HG03060 (cell line): ENCODE measurements around the gene TMCO4.

Experiments used
- ATAC-seq: cut with Tn5 transposase; IDR thresholded peaks from one replicate; pipeline ENCODE4 v1.9.1; 2021; ENCODE audit warnings: low read depth, moderate number of reproducible peaks; ENCODE audit not compliant: unreplicated experiment

TMCO4 gene

DNA sequence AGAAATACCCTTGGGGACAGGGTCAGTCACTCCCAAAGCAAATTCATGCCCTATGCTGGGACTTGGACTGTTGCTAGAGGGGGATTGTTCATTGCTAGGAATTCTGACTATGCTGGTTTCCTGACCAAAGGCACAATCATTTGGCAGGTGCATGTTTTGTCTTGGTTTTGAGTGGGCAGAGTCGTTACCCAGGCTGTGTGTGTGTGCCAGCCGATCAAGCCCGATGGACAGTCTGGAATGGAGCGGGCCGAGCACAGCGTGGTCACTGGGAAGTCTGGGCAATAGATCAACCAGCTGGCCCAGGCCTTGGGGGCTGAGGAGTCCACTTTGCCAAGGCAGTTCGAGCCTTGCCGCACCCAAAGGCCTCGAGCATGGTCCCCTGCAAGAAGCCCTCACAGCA lies 74.1 kb downstream of the TMCO4 start:
- no peak for ATAC-seq

DNA sequence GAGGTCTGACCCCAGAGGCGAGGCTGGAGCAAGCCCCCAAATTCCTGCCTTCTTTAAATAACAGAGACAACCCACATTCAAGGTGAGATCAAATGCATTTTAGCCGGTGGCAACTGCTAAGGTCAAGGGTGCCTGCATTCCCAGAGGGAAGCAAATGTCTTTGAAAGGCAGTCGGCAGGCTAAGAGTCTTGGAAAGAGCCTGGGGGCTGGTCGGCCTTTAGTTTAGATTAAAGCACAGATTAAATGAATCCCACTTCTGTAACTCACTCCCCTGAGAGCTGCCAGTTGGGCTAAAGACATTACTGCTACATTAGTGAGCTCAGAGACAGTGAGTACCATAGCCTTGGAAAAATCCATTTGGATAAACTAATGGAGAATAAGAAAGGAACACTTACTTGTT lies 75.8 kb downstream of the TMCO4 start:
- no peak for ATAC-seq

DNA sequence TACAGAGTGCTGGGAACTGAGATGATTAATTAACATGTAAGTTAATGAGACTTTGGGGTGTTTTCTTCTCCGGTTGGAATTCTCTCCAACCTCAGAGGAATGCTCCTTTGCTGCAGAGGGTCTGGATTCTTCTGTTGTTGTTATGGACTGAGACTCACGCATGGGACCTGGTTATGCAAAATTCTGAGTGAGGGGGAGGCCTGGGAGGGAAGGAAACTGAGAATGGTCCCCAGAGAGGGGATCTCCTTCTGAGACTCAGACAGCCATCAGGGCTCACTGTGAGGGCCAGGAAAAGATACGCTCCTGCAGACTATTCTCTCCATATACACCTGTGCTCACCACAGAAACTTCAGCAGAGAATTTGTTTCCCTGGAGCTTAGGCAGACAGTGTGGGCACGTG lies 78.7 kb downstream of the TMCO4 start:
- ATAC-seq = no peak

DNA sequence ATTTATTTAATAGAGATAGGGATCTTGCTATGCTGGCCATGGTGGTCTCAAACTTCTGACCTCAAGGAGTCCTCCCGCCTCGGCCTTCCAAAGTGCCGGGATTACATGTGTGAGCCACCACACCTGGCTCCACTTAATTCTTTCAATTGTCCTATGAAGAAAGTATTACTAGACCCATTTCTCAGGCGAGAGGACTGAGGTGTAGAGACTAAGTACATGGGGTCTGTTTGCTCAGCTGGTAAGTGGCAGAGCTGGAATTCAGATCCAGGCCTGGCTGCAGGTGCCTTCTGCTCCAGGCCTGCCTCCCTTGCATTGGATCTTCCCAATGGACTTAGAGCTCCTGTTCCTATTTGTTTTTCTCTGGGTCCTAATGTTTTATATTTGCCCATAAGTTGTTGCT lies 79.5 kb downstream of the TMCO4 start:
- no peak for ATAC-seq

DNA sequence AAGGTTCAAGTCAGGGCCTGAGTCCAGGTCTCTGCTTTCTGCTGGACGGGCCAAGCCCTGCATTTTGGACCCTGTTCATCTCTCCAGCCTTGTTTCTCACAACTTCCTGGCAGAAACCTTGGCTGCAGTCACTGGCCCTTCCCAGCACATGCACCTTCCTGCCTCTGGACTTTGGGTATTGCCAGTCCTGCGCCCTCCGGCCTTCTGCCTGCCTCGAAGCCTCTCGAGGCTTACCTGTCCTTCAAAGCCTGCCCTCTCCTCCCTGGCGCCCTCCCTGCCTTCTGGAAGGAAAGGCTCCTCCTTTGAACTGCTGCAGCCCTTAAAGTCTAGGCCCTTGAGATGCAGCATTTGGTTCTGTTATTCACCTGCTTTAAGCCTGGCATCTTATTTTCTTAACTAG lies 82.2 kb downstream of the TMCO4 start:
- ATAC-seq = no peak

DNA sequence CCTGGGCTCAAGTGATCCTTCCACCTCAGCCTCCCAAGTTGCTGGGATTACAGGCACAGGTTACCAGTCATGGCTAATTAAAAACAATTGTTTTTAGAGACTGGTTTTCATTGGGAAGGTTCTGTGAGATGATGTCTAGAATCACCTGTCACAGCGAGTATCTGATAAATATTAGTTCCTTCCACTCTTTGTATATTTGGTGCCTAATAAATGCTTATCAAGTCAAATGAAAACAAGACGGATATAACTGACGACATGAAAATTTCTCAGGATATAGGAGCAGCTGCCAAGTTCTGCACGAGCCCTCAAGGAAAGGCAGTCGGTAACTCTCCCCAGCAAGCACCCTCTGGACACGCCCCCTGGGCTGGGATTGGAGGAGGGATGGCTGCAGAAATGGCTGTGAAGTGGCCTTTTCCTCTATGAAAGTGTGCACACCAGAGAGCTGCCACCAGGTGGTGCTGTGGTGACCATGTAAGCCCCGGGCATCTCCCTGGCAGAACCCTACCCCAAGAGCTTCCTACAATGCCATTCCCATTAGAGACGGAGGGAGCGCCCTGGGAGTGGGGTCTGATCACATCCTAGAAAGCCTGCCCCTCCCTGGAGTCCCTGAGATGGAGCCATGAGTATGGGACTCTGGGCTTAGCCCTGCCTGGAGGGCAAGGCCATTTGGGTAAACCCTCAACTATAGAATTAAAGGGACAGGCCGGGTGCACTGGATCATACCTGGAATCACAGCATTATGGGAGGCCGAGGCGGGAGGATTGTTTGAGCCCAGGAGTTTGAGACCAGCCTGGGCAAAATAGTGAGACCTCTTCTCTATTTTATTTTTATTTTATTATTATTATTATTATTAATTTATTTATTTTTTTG lies 84.1 kb downstream of the TMCO4 start:
- ATAC-seq = no peak

DNA sequence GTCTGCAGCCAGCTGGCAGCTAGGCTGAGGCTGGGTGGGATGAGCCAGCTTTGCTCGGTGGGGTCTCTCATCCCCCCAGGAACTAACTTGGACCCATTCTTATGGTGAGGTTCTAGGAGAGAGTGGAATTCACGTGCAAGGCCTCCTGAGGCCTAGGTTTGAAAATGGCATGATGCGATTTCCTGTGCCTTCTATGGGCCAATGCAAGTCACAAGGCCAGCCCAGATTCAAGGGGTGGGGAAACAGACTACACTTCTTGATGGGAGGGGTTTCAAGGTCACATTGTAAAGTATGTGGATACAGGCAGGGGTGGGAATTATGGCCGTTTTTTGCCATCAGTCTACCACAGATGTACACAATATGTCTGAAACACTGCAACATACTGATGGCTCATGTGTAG lies 86.8 kb downstream of the TMCO4 start:
- ATAC-seq = no peak

DNA sequence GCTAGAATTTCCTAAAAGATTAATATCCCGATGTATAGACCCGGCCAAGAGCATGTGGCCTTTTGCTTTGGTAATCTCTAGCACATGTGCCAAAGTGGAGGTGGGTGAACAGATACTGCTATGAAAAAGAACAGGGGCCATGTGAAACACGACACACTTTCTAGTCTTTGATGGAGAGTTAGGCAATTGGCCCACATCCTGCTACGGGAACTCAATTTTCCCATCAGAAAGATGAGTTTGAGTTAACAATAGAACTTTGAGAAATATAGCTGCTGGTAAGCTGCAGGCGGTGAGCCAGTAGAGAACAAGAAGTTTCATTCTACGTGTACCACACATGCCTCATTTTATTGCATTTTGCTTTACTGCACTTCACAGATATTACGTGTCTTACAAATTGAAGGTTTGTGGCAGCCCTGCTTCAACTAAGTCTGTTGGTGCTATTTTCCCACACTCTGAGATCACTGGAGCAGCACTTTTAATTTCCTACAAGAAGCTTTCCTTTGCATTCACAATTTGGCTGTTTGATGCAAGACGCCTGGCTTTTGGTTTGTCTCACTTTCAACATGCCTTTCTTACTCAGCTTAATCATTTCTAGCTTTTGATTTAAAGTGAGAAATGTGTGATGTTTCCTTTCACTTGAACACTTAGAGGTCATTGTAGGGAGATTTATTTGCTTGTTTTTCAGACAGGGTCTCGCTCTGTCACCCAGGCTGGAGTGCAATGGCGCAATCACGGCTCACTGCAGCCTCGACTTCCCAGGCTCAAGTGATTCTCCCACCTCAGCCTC lies 88.7 kb downstream of the TMCO4 start:
- ATAC-seq = no peak

DNA sequence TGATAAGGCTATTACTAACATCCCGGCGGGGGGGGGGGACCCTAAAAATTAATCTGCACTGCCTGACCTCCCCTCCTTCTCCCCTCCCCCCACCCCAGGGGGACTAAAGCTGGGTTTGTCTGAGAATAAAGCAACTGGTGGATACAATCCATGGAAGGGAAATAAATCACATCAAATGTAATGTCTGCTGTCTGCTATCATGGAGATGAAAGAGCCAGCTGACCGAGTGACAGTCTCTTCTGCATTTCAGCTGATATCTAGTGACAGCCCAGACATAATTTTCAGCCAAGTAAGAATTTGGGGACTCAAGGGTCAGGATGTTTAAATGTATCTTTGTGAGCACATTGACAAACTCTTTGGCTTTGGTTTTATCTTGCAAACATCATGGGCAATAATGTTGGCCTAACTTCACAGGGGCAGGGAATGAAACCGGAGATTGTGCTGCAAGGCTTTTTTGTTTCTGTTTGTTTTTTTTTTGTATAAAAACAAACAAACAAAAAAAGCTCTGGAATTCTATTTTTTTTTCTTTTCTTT lies 90.4 kb downstream of the TMCO4 start:
- ATAC-seq = no peak

DNA sequence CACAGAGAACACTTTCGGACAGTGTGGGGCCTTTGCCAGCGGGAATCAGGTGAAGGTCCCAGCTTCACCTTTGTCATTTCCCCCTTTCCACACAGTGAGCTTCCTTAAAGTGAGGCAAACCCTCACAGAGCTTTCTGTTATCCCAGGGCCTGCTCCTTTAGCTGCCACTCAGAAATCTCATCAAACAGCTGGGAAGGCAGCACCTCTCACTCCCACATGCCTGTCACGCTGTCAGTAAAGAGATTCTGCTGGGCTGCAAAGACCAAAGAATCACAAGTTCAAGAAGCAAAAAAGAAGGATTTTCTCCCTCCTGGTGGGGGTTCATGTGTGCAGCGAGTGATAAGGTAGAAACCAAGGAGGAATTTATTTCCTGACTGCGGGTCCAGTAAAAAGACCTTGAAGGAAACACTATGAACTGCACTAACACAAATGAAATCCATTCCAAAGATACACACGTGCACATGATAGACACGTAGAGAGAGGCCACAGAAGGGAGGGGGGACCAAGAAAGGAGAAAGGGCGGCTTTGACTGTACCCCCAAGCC lies 91.1 kb downstream of the TMCO4 start:
- ATAC-seq = no peak

DNA sequence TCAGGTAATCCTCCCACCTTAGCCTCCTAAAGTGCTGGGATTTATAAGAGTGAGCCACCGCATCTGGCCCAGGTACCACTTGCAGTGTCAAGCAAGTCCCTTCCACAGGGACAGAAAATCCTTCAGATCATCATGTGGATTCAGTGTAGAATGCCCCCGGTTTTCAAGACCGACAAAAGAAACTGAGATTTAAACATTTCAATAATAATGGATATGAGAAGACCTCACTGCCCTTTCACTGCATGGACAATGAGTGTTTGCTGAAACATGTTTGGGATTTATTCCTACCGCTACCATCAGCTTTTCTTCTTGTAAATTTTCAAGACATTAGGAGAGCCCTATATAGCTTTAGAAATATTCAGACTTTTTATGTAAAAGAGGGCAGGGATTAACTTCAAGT lies 93.6 kb downstream of the TMCO4 start:
- no peak for ATAC-seq

DNA sequence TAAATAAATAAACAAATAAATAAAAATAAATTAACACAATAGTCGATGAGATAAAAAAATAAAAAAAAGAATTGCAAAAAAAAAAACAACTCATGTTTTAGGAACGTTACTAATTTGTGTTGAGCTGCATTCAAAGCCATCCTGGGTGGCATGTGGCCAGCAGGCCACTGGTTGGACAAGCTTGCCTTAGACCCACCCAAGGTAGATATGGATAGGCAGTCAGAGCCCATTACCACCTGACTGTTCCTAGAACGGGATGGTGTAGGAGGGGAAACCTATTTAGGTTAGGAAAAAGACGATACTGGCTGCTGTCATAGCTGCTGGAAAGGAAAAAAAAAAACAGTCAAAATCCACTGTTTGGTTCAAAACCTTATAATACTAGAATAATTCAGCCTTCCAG lies 94.3 kb downstream of the TMCO4 start:
- no peak for ATAC-seq

DNA sequence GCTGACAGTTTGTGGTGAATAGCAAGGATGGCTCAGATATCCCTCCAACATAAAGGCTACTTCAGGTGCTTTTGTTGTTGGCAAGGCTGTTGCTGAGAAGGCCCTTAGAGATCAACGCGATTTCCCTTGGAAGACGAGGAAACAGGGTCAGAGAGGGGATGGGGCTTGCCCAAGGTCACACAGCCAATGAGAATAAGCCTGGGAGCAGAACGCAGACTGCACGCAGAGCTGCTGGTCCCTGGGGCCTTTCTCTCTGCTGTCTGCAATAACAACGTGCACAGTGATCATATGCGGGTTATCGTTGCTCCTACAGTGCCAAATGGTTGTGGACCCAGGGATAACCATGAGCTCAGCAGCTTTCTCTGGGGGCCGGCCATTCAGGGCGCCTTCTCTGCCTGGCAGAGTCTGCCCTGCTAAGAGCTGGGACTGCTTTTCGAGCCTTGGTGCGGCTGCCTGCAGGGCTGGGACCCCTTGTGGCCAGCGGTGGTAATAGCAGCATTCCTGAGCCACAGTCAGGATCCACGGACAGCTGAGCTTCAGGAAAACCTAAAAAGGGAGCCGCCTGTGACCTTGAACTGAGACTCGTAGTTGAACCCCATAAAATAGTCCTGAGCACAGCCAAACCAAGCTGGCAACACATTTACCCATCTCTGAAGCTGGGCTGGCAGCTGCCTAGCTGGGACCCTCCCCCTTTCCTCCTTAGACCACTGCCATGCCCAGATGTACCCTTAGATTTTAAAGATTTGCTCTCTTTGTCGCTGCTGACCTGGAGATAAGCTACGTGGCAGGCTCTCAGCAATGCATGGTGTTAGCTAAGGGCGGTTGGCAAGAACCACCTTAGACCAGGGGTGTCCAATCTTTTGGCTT lies 95.2 kb downstream of the TMCO4 start:
- no peak for ATAC-seq

DNA sequence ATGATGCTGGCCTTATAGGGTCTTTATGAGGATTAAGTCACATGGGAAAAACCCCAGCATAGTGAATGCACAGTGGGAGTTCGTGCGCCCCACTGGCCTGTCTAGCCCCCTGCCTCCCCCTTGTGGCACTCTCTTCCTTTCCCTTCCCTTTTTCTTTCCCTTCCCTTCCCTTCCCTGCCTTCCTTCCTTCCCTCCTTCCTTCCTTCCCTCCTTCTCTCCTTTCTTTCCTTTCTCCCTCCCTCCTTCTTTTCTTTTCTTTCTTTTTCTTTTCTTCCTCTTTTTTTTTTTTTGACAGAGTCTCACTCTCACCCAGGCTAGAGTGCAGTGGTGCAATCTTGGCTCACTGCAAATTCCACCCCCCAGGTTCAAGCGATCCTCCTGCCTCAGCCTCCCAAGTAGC lies 96.4 kb downstream of the TMCO4 start:
- ATAC-seq = no peak

DNA sequence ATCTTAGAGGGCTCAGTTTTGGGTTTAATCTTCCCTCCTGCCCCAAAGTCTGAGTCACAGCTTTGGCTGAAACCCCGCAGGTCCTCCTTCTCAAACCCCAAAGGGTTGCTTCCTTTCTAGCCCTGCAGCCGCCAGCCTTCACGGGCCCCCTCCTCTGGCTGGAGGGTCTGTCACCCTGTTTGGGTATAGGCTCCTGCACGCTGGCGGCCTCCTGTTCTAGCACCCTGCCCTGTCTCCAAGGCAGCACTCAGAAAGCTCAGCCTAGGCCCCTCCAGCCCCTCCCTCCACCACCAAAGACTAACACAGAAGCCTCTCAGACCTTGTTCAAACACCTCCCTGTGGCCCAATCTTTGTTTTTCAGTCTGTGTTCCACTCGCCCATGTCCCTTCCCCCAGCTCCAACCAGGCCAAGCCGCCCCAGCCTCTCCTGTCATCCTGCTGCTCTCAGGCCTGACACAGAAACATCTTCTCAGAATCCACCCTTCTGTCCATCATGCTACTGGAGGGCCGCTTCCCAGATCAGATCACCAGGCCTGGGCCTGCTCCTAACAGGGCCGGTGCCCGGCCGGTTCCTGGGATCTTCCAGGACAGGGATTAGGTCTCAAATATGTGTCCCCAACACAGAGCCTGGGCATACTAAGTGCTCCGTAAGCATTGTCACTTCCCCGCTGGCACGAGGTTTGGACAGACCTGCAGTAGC lies 99.5 kb downstream of the TMCO4 start:
- ATAC-seq = no peak

DNA sequence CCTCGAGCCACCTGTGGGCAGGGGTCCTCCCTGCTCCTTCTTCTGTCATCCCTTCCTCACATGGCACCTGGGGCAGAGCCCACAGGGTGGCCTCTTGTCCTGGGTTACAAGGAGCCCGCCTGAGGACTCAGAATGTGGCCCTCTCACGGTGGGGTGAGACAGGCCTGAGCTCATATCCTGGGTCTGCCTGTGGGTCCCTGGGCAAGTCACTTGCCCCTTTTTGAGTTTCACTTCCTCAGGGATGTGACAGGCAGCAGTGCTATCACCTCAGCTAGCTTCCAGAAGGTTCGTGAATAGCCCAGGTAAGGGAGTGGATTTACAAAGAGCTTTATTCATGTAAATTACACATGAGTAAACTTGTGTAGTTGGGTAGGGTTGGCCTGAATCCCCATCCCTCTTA lies 101.5 kb downstream of the TMCO4 start:
- ATAC-seq = no peak

DNA sequence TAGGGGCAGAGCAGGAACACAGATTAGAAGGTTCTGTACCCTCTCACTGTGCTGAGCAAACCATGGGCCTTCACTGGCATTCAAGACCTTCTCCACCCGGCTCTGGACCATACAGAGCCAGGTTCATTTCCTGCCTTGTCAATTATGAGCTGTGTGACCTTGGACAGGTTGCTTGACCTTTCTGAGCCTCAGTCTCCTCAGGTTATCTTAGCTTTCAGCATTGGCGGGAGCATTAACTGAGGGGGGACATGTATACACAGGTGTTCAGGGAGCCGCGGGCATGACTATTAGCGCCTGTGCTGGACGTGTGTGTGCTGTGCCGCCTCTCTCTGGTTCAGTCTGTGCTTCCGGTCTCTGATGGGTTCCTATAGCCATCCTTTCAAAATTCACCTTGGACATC lies 102.9 kb downstream of the TMCO4 start:
- no peak for ATAC-seq

DNA sequence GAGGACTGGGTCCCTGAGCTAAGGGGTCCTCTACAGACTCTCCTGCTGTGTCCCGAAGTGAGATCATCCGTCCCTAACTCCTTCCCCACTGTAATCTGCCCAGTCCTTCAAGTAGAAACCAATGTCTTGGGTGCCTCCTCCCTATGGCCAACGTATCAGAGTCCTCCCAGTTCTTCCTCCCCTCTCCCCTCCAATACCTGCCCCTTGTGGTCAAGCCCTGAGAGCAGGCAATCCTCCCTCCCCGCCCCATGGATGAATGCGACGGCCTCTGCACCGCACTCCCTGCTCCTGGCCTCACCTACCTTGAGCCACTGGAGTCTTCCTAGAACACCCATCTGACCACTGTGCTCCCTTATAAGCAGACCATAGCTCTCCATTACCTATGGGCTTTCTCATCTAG lies 103.9 kb downstream of the TMCO4 start:
- no peak for ATAC-seq

DNA sequence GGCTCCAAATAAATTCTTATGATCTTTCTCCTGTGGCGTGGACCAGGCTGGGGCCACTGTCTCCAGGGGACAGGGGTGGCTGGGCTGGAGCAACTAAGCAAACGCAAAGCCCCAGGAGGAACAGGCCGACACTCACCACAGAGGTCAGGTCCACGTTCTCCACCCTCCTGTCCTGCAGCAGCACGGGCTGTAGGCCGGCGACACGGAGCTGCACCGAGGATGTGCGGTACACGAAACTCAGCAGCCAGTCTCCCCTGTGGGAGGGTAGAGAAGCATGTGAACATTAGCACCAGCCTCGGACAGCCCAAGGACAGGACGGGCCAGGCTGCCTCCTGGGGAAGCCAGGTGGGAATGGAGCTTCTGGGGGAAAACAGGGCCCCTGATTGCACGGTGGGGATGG lies 105.4 kb downstream of the TMCO4 start:
- no peak for ATAC-seq

DNA sequence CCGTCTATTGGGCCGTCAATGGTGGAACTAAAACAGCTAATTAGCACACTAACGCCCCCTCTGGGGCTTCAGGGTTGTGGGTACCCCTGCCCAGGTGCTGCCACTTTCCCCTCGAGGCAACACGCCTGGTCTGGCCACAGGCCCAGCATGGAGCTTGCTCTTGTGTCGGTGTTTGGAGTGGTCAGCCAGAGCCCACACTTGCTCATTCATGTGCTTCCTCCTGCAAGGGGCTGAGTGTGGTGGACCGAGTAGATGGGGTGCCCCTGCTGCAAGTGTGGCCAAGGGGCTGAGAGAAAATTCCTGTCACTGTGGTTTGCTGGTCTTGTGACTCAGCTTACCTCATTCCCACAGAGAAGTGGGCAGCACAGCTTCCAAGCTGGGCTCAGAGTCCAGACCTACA lies 109.4 kb downstream of the TMCO4 start:
- no peak for ATAC-seq
